ENCODE data around the gene TOMM40.
"Not testable (repeated sequence)": the region's sequence is repeated elsewhere in the genome, so short reads cannot be mapped to it uniquely, and the experiment has no call there.

TOMM40 gene

GRCh38 chr19:44882063-44882462 is 9.0 kb upstream of the TOMM40 start:
- no peak for ATAC-seq (replicated peaks)
- peaks cover 6 to 15% of the 10 kb centered on the region in 2 donors for H3K27me3 Mint-ChIP-seq
- peaks cover 0 to 3% of the 10 kb centered on the region in 2 donors for H3K4me1 Mint-ChIP-seq
- H3K36me3 Mint-ChIP-seq, result no peaks in the 10 kb centered on the region
- no peak overlapping the region for H3K27ac Mint-ChIP-seq
- DNase-seq, result no peak
- no peak overlapping the region for H3K4me3 Mint-ChIP-seq
- H3K9me3 Mint-ChIP-seq, result no peaks in the 10 kb centered on the region

- not testable (repeated sequence) for DNase-seq; H3K36me3 Mint-ChIP-seq; ATAC-seq (replicated peaks); H3K9me3 Mint-ChIP-seq; H3K27ac Mint-ChIP-seq; H3K4me1 Mint-ChIP-seq; H3K4me3 Mint-ChIP-seq
- H3K27me3 Mint-ChIP-seq, result peaks cover 6 to 15% of the 10 kb centered on the region in 2 donors
Measured at GRCh38 chr19:44882619-44883397, 8.2 kb upstream of the TOMM40 start.

GRCh38 chr19:44883922-44884321 is 7.1 kb upstream of the TOMM40 start:
- DNase-seq (no peak), ATAC-seq (replicated peaks) (no peak)
- no peak overlapping the region for H3K4me3 Mint-ChIP-seq
- no peaks in the 10 kb centered on the region for H3K9me3 Mint-ChIP-seq
- no peaks in the 10 kb centered on the region for H3K36me3 Mint-ChIP-seq
- no peak overlapping the region for H3K27ac Mint-ChIP-seq
- peaks cover 0 to 2% of the 10 kb centered on the region in 2 donors for H3K4me1 Mint-ChIP-seq
- peaks cover 6 to 7% of the 10 kb centered on the region in 2 donors for H3K27me3 Mint-ChIP-seq

GRCh38 chr19:44884566-44884965 is 6.5 kb upstream of the TOMM40 start:
- Mint-ChIP-seq H3K9me3 (peaks cover 2 to 4% of the 10 kb centered on the region in 2 donors), H3K4me1 (peaks cover 2 to 6% of the 10 kb centered on the region in 2 donors), H3K4me3 (no peak overlapping the region), H3K27me3 (peaks cover 5 to 6% of the 10 kb centered on the region in 2 donors), H3K27ac (no peak overlapping the region), H3K36me3 (peaks cover 2 to 4% of the 10 kb centered on the region in 2 donors)
- DNase-seq (no peak), ATAC-seq (replicated peaks) (no peak)

GRCh38 chr19:44886141-44886540 is 4.9 kb upstream of the TOMM40 start:
- no peak for DNase-seq
- H3K4me1 Mint-ChIP-seq, result peaks cover 4 to 11% of the 10 kb centered on the region in 2 donors
- H3K27me3 Mint-ChIP-seq, result peaks cover 0 to 6% of the 10 kb centered on the region in 2 donors
- peaks cover 2 to 4% of the 10 kb centered on the region in 2 donors for H3K9me3 Mint-ChIP-seq
- ATAC-seq (replicated peaks), result no peak
- H3K4me3 Mint-ChIP-seq, result no peak overlapping the region
- H3K27ac Mint-ChIP-seq, result no peak overlapping the region
- peaks cover 4% of the 10 kb centered on the region in 2 donors for H3K36me3 Mint-ChIP-seq

GRCh38 chr19:44887648-44888047 is 3.4 kb upstream of the TOMM40 start:
- Mint-ChIP-seq H3K9me3 (peaks cover 2 to 4% of the 10 kb centered on the region in 2 donors), H3K4me1 (peaks cover 14 to 22% of the 10 kb centered on the region in 2 donors), H3K27me3 (peaks cover 0 to 6% of the 10 kb centered on the region in 2 donors), H3K4me3 (no peak overlapping the region), H3K27ac (no peak overlapping the region), H3K36me3 (peaks cover 14 to 16% of the 10 kb centered on the region in 2 donors)
- no peak for DNase-seq
- ATAC-seq (replicated peaks), result no peak

- not testable (repeated sequence) for H3K4me3 Mint-ChIP-seq; H3K27me3 Mint-ChIP-seq; ATAC-seq (replicated peaks); DNase-seq; H3K9me3 Mint-ChIP-seq
- H3K27ac Mint-ChIP-seq, result peak overlapping the region; percentile 84
- peaks cover 20 to 23% of the 10 kb centered on the region in 2 donors for H3K36me3 Mint-ChIP-seq
- peaks cover 20 to 29% of the 10 kb centered on the region in 2 donors for H3K4me1 Mint-ChIP-seq
Measured at GRCh38 chr19:44888335-44888734, 2.7 kb upstream of the TOMM40 start.

GRCh38 chr19:44889830-44890365 is 1.2 kb upstream of the TOMM40 start:
- H3K36me3 Mint-ChIP-seq, result peaks cover 33 to 36% of the 10 kb centered on the region in 2 donors
- no peak for ATAC-seq (replicated peaks)
- peak overlapping the region; percentile 82 to 85 for H3K4me3 Mint-ChIP-seq

GRCh38 chr19:44890366-44891015 is 563 bp upstream of the TOMM40 start:
- H3K27me3 Mint-ChIP-seq, result no peaks in the 10 kb centered on the region
- peaks cover 36 to 40% of the 10 kb centered on the region in 2 donors for H3K36me3 Mint-ChIP-seq
- H3K9me3 Mint-ChIP-seq, result peaks cover 2 to 4% of the 10 kb centered on the region in 2 donors
- DNase-seq, result peak; percentile 100
- ATAC-seq (replicated peaks), result peak; percentile 85
- H3K27ac Mint-ChIP-seq, result peak overlapping the region; percentile 96
- peaks cover 24 to 41% of the 10 kb centered on the region in 2 donors for H3K4me1 Mint-ChIP-seq
- H3K4me3 Mint-ChIP-seq, result peak overlapping the region; percentile 82 to 85

More at GRCh38 chr19:44889830-44890365, 1.2 kb upstream of the TOMM40 start:
- DNase-seq, result no peak
- Mint-ChIP-seq H3K27me3 (no peaks in the 10 kb centered on the region), H3K27ac (peak overlapping the region; percentile 96), H3K9me3 (peaks cover 2 to 4% of the 10 kb centered on the region in 2 donors), H3K4me1 (peaks cover 23 to 37% of the 10 kb centered on the region in 2 donors)

- ATAC-seq (replicated peaks), result no peak
Measured at GRCh38 chr19:44892932-44893331, 1.9 kb downstream of the TOMM40 start.

GRCh38 chr19:44893332-44894051 is 2.4 kb downstream of the TOMM40 start:
- H3K27ac Mint-ChIP-seq, result peak overlapping the region; percentile 47
- peak overlapping the region; percentile 82 to 94 for H3K4me3 Mint-ChIP-seq
- DNase-seq (no peak), ATAC-seq (replicated peaks) (no peak)
- H3K9me3 Mint-ChIP-seq, result peaks cover 2 to 4% of the 10 kb centered on the region in 2 donors
- H3K27me3 Mint-ChIP-seq, result no peaks in the 10 kb centered on the region
- H3K36me3 Mint-ChIP-seq, result peaks cover 53 to 65% of the 10 kb centered on the region in 2 donors
- peaks cover 32 to 48% of the 10 kb centered on the region in 2 donors for H3K4me1 Mint-ChIP-seq

More at GRCh38 chr19:44892932-44893331, 1.9 kb downstream of the TOMM40 start:
- Mint-ChIP-seq H3K4me1 (peaks cover 32 to 48% of the 10 kb centered on the region in 2 donors), H3K36me3 (peaks cover 49 to 61% of the 10 kb centered on the region in 2 donors), H3K9me3 (peaks cover 2 to 4% of the 10 kb centered on the region in 2 donors), H3K27me3 (no peaks in the 10 kb centered on the region), H3K27ac (peak overlapping the region; percentile 80), H3K4me3 (peak overlapping the region; percentile 82 to 94)
- no peak for DNase-seq

GRCh38 chr19:44894052-44894400 is 3.0 kb downstream of the TOMM40 start:
- Mint-ChIP-seq H3K9me3 (peaks cover 2 to 3% of the 10 kb centered on the region in 2 donors), H3K27me3 (no peaks in the 10 kb centered on the region), H3K4me1 (peaks cover 32 to 46% of the 10 kb centered on the region in 2 donors), H3K4me3 (no peak overlapping the region), H3K27ac (no peak overlapping the region), H3K36me3 (peaks cover 52 to 64% of the 10 kb centered on the region in 2 donors)
- ATAC-seq (replicated peaks), result no peak
- no peak for DNase-seq

- DNase-seq (no peak), ATAC-seq (replicated peaks) (no peak)
- H3K4me1 Mint-ChIP-seq, result peaks cover 31 to 42% of the 10 kb centered on the region in 2 donors
- H3K36me3 Mint-ChIP-seq, result peaks cover 53 to 64% of the 10 kb centered on the region in 2 donors
- H3K27ac Mint-ChIP-seq, result no peak overlapping the region
- no peak overlapping the region for H3K4me3 Mint-ChIP-seq
- no peaks in the 10 kb centered on the region for H3K27me3 Mint-ChIP-seq
- no peaks in the 10 kb centered on the region for H3K9me3 Mint-ChIP-seq
Measured at GRCh38 chr19:44894946-44895345, 3.9 kb downstream of the TOMM40 start.

GRCh38 chr19:44897835-44898234 is 6.8 kb downstream of the TOMM40 start:
- no peak overlapping the region for H3K4me3 Mint-ChIP-seq
- peaks cover 59 to 73% of the 10 kb centered on the region in 2 donors for H3K36me3 Mint-ChIP-seq
- H3K9me3 Mint-ChIP-seq, result no peaks in the 10 kb centered on the region
- H3K27me3 Mint-ChIP-seq, result no peaks in the 10 kb centered on the region
- DNase-seq (no peak), ATAC-seq (replicated peaks) (no peak)
- H3K4me1 Mint-ChIP-seq, result peaks cover 18 to 29% of the 10 kb centered on the region in 2 donors
- no peak overlapping the region for H3K27ac Mint-ChIP-seq
